ENCODE data around the gene CRLF2. TPM values are rescaled to one million over a fixed set of nuclear protein-coding genes. Genes with fewer than 3 reads are reported as not detected.

Gene CRLF2
- total RNA-seq, 2 experiments from 2014 or later, result 0.43 to 0.51 TPM

GRCh38 chrX:1213971-1214370 lies 1.5 kb upstream of the CRLF2 start:
- no peaks in the 10 kb centered on the region for H3K9me3 Mint-ChIP-seq
- H3K4me1 Mint-ChIP-seq (ENCODE audit: low read depth), result peaks cover 18% of the 10 kb centered on the region
- intact Hi-C loops (cut with micrococcal nuclease), result no loop called here
- no peak for DNase-seq
- no peaks in the 10 kb centered on the region for H3K36me3 Mint-ChIP-seq (ENCODE audit: low read depth)
- ATAC-seq, result no peak
- TF ChIP-seq, protein P1, sequence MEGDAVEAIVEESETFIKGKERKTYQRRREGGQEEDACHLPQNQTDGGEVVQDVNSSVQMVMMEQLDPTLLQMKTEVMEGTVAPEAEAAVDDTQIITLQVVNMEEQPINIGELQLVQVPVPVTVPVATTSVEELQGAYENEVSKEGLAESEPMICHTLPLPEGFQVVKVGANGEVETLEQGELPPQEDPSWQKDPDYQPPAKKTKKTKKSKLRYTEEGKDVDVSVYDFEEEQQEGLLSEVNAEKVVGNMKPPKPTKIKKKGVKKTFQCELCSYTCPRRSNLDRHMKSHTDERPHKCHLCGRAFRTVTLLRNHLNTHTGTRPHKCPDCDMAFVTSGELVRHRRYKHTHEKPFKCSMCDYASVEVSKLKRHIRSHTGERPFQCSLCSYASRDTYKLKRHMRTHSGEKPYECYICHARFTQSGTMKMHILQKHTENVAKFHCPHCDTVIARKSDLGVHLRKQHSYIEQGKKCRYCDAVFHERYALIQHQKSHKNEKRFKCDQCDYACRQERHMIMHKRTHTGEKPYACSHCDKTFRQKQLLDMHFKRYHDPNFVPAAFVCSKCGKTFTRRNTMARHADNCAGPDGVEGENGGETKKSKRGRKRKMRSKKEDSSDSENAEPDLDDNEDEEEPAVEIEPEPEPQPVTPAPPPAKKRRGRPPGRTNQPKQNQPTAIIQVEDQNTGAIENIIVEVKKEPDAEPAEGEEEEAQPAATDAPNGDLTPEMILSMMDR (IDR thresholded peaks at IDR 0.05), result no peak
- H3K27ac Mint-ChIP-seq, result no peak overlapping the region
- peaks cover 19% of the 10 kb centered on the region for H3K27me3 Mint-ChIP-seq
- no peak overlapping the region for H3K4me3 Mint-ChIP-seq
- POLR2A ChIA-PET, result no interaction called here
- CTCF ChIA-PET, result no interaction called here

DNA sequence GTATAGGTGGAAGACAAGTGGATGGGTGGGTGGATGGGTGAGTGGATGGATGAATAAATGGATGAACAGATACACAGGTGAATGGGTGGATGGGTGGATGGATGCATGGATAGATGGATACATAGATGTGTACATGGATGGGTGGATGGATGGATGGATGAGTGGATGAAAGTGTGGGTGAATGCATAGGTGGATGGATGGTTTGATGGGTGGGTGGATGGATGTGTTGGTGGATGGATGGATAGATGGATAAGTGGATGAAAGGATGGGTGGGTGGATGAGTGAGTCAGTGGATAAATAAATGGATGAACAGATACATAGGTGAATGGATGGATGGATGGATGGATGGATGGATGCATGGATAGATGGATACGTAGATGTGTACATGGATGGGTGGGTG lies 1.6 kb downstream of the CRLF2 start:
- Mint-ChIP-seq H3K4me1 (ENCODE audit: low read depth) (peaks cover 32% of the 10 kb centered on the region), H3K9me3 (no peaks in the 10 kb centered on the region), H3K27me3 (peaks cover 17% of the 10 kb centered on the region), H3K36me3 (ENCODE audit: low read depth) (no peaks in the 10 kb centered on the region), H3K4me3 (no peak overlapping the region), H3K27ac (no peak overlapping the region)
- intact Hi-C loops (cut with micrococcal nuclease), result no loop called here
- ChIA-PET POLR2A (no interaction called here), CTCF (no interaction called here)
- DNase-seq, result no peak
- no peak for ATAC-seq
- TF ChIP-seq, protein P1 (IDR thresholded peaks at IDR 0.05), result no peak

- ChIA-PET CTCF (no interaction called here), POLR2A (no interaction called here)
- Mint-ChIP-seq H3K9me3 (no peaks in the 10 kb centered on the region), H3K4me3 (no peak overlapping the region), H3K4me1 (ENCODE audit: low read depth) (peaks cover 26% of the 10 kb centered on the region), H3K36me3 (ENCODE audit: low read depth) (no peaks in the 10 kb centered on the region), H3K27me3 (peaks cover 7% of the 10 kb centered on the region), H3K27ac (no peak overlapping the region)
- DNase-seq, result no peak
- no peak for ATAC-seq
- intact Hi-C loops (cut with micrococcal nuclease), result no loop called here
- TF ChIP-seq, protein P1 (IDR thresholded peaks at IDR 0.05), result no peak
Observed at GRCh38 chrX:1207496-1208025, 4.9 kb downstream of the CRLF2 start.

DNA sequence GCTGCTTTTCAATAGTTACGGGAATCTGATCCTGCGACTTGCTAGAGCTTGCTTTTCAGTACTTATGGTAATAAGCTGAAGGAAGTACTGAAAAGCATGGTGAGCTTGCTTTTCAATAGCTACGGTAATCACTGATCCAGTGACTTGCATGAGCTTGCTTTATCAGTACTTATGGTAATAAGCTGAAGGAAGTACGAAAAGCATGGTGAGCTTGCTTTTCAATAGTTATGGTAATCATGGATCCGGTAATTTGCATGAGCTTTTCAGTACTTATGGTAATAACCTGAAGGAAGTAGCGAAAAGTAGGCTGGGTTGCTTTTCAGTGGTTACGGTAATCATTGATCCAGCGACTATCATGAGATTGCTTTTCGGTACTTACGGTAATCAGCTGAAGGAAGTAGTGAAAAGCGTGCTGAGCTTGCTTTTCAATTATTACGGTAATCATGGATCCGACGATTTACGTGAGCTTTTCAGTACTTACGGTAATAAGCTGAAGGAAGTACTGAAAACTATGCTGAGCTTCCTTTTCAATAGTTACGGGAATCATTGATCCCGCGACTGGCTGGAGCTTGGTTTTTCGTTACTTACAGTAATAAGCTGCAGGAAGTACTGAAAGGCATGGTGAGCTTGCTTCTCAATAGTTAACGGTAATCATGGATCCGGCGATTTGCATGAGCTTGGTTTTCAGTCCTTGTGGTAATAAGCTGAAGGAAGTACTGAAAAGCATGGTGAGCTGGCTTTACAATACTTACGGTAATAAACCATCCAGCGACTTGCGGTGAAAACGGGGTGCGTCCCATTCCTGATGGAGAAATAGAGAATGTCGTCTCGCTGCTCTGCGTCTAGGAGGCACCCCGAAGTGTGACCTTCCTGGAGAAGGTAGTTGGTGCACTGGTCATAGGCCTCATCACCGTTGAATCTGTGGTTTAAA lies 6.5 kb downstream of the CRLF2 start:
- H3K4me1 Mint-ChIP-seq (ENCODE audit: low read depth), result peaks cover 18% of the 10 kb centered on the region
- ChIA-PET CTCF (no interaction called here), POLR2A (no interaction called here)
- H3K4me3 Mint-ChIP-seq, result peak overlapping the region; percentile 61
- no peak overlapping the region for H3K27ac Mint-ChIP-seq
- intact Hi-C loops (cut with micrococcal nuclease), result no loop called here
- DNase-seq, result peak; percentile 33
- H3K36me3 Mint-ChIP-seq (ENCODE audit: low read depth), result no peaks in the 10 kb centered on the region
- peak; percentile 58 for ATAC-seq
- no peaks in the 10 kb centered on the region for H3K9me3 Mint-ChIP-seq
- peaks cover 6% of the 10 kb centered on the region for H3K27me3 Mint-ChIP-seq
- TF ChIP-seq, protein P1 (IDR thresholded peaks at IDR 0.05), result no peak

GRCh38 chrX:1202251-1202650 lies 10.2 kb downstream of the CRLF2 start:
- ChIA-PET POLR2A (no interaction called here), CTCF (no interaction called here)
- peaks cover 8% of the 10 kb centered on the region for H3K4me1 Mint-ChIP-seq (ENCODE audit: low read depth)
- H3K4me3 Mint-ChIP-seq, result no peak overlapping the region
- ATAC-seq (no peak), DNase-seq (no peak)
- TF ChIP-seq, protein P1 (IDR thresholded peaks at IDR 0.05), result no peak
- H3K27me3 Mint-ChIP-seq, result no peaks in the 10 kb centered on the region
- intact Hi-C loops (cut with micrococcal nuclease), result no loop called here
- H3K27ac Mint-ChIP-seq, result no peak overlapping the region
- H3K36me3 Mint-ChIP-seq (ENCODE audit: low read depth), result no peaks in the 10 kb centered on the region
- no peaks in the 10 kb centered on the region for H3K9me3 Mint-ChIP-seq

Measured in activated CD8-positive, alpha-beta T cell treated with anti-CD3 and anti-CD28 coated beads for 36 hours (primary cell).